Motor neuron (in vitro differentiated cells): ENCODE measurements around the gene TMEM107. TPM values are rescaled to one million over a fixed set of nuclear protein-coding genes. Genes with fewer than 3 reads are reported as not detected.
"Not testable (repeated sequence)": the region's sequence is repeated elsewhere in the genome, so short reads cannot be mapped to it uniquely, and the experiment has no call there.

Experiments
- ATAC-seq, 8 experiments: fragments of 200-7000 bp; cut with Tn5 transposase; replicated peaks in 6 of 8; 2 replicates each; pipeline ENCODE4 v1.8.0; 2021; ENCODE audit warnings: mild to moderate bottlenecking in 8 of 8, moderate library complexity in 8 of 8
- H3K27ac ChIP-seq, 2 donors: fragments of 250-450 bp; sonication (Bioruptor Pico); 2 replicates each; pipeline ENCODE4 v1.9.0; 2021; ENCODE audit warnings: antibody characterized with exemption in 2 of 2, mild to moderate bottlenecking in 2 of 2, moderate library complexity in 1 of 2
- H3K4me1 ChIP-seq, 2 donors: fragments of 250-450 bp; sonication (Bioruptor Pico); replicated peaks in 1 of 2; 2 replicates each; pipeline ENCODE4 v1.6.1; 2021; ENCODE audit warnings: antibody characterized with exemption in 2 of 2, mild to moderate bottlenecking in 2 of 2, moderate library complexity in 1 of 2
- H3K4me3 ChIP-seq, 5 donors: fragments of 250-450 bp; sonication (Bioruptor Pico); 2 replicates each; pipeline ENCODE4 v1.9.0; 2021; ENCODE audit warnings: antibody characterized with exemption in 5 of 5, mild to moderate bottlenecking in 5 of 5, moderate library complexity in 4 of 5
- WGBS, 10 experiments: fragments of 450-650 bp; shearing (Covaris generic); methylation state at CpG; one replicate each; pipeline ENCODE4 v1.0.0; 2022; 5-methylcytosine and 5-hydroxymethylcytosine counted together
- in situ Hi-C, 9 experiments: fragments of 400-800 bp; cut with MboI; loops; one replicate each; pipeline ENCODE4 v1.15.0; 2021; ENCODE audit warnings: low sequenced_read_pairs in 9 of 9, low pct_unique_long_range_greater_than_20kb in 2 of 9; ENCODE audit not compliant: unreplicated experiment in 9 of 9
- total RNA-seq, 8 experiments: library from RNA; unstranded; fragments of 300-600 nt; gene quantifications; 2 replicates each; pipeline versions ENCODE4 v1.2.3 to v1.2.4, GENCODE V29; 2022

The TMEM107 gene
- total RNA-seq, 8 experiments from 2014 or later, result 5.8 to 54.2 (median 30.1) TPM

- H3K4me1 ChIP-seq, result peaks cover 4 to 6% of the 10 kb centered on the region in 2 donors
- H3K4me3 ChIP-seq, result peak overlapping the region; percentile 78 to 97 (median 85)
- in situ Hi-C loops, result no loop called here
- no peak for ATAC-seq
- 0 to 3% (median 0%) methylated on average over 1 to 13 of the region's 23 CpGs; no CpG with 5 or more reads in 5 of the 10 experiments for WGBS, 10 experiments
- peak overlapping the region; percentile 77 to 88 for H3K27ac ChIP-seq
These were observed 10.2 kb upstream of the TMEM107 start for GRCh38 chr17:8186446-8186786.

- peak overlapping the region; percentile 77 to 88 for H3K27ac ChIP-seq
These were observed 9.6 kb upstream of the TMEM107 start for GRCh38 chr17:8185582-8186445.

GRCh38 chr17:8176998-8177731, 985 bp upstream of the TMEM107 start:
- Histone ChIP-seq H3K27ac (peak overlapping the region; percentile 81 to 86), H3K4me1 (peaks cover 21 to 27% of the 10 kb centered on the region in 2 donors), H3K4me3 (peak overlapping the region; percentile 35 to 52 (median 41))
- 14 to 100% (median 86%) methylated on average over 2 to 13 of the region's 19 CpGs; no CpG with 5 or more reads in 1 of the 10 experiments for WGBS, 10 experiments
- in situ Hi-C loops, result no loop called here
- ATAC-seq, result no peak

More at GRCh38 chr17:8185582-8186445, 9.6 kb upstream of the TMEM107 start:
- peak; percentile 2 to 47 (median 34) for ATAC-seq
- WGBS, 10 experiments, result 0 to 14% (median 3%) methylated on average over 4 to 21 of the region's 44 CpGs; no CpG with 5 or more reads in 1 of the 10 experiments
- Histone ChIP-seq H3K4me1 (peaks cover 4 to 6% of the 10 kb centered on the region in 2 donors), H3K4me3 (peak overlapping the region; percentile 78 to 97 (median 85))
- in situ Hi-C loops, result no loop called here

DNA sequence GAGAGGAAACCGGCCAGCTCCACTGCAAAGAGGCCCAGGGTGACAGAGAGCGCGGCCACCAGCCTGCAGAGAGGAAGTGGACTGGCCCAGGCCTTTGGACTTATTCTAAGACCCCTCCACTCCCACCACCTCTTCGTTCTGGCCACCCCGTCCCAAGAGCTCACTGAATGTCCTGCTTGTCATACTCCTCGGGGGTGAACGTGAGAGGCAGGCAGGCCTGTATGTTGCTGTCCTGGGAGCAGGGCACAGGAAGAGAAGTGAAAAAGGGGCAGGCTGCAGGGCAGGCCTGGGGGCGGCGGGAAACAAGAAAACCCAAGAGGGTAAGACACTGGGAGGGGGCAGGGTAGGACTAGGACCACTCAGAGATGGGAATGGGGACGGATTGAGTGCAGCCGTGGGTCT, 384 bp downstream of the TMEM107 start:
- Histone ChIP-seq H3K27ac (peak overlapping the region; percentile 81 to 86), H3K4me3 (peak overlapping the region; percentile 35 to 52 (median 41)), H3K4me1 (peaks cover 21 to 27% of the 10 kb centered on the region in 2 donors)
- in situ Hi-C loops, result no loop called here
- peak in 4 of 8 experiments; percentile 2 to 24 (median 11) for ATAC-seq
- WGBS, 10 experiments, result 0 to 40% (median 20%) methylated on average over 1 to 2 of the region's 11 CpGs; no CpG with 5 or more reads in 7 of the 10 experiments

- peak overlapping the region; percentile 46 to 65 (median 48) for H3K4me3 ChIP-seq
- H3K27ac ChIP-seq, result peak overlapping the region; percentile 99 to 100
- in situ Hi-C loops, result no loop called here
- H3K4me1 ChIP-seq, result peaks cover 21 to 27% of the 10 kb centered on the region in 2 donors
- ATAC-seq, result peak in 7 of 8 experiments; percentile 1 to 17 (median 4)
- WGBS, 10 experiments, result 0 to 10% (median 3%) methylated on average over 2 to 14 of the region's 14 CpGs
These were observed 2.3 kb downstream of the TMEM107 start for GRCh38 chr17:8173871-8174322.

DNA sequence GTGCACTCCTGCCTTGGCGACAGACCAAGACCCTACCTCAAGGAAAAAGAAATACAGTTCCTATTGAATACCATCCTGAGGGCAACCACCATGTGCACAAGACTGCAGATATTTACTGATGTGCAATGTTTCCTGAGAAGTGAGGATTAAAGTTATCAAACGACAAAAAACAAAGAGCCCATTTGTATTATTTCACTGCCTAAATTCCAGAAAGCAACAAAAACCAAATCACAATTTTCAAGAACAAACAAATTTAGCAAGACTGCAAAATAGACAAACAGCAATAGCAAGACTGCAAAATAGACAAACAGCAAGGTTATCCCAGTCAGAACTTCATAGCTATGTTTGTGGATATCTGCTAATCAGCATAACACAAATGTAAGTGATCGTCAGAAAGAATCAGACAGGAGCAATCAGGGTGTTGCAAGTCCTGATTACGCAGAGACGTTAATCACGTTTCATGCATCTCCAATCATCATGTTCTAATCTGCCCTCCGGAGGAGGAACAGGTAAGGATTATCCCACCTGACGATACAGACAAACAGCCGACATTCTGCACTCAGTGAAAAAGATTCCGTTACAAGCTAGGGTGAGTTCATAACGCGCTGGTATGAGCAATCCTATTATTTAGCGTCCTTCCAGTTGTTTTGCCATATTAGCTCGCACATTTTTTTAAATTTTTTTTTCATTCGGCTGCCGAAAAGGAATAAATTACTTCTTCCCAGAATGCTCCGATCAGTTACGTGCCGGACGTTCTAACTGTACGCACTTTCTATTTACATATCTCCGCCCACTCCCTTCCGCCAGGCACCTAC, 2.9 kb downstream of the TMEM107 start:
- H3K4me1 ChIP-seq, result peaks cover 21 to 27% of the 10 kb centered on the region in 2 donors
- peak overlapping the region; percentile 99 to 100 for H3K27ac ChIP-seq
- in situ Hi-C loops, result no loop called here
- peak overlapping the region; percentile 46 to 65 (median 48) for H3K4me3 ChIP-seq
- ATAC-seq, result peak; percentile 69 to 81 (median 76)
- 0 to 8% (median 1%) methylated on average over 10 to 23 of the region's 23 CpGs for WGBS, 10 experiments

GRCh38 chr17:8170186-8170585, 6.0 kb downstream of the TMEM107 start:
- 80 to 94% (median 92%) methylated on average over 2 to 13 of the region's 19 CpGs; no CpG with 5 or more reads in 3 of the 10 experiments for WGBS, 10 experiments
- H3K27ac ChIP-seq, in situ Hi-C loops, ATAC-seq, H3K4me3 ChIP-seq: not testable (repeated sequence)
- H3K4me1 ChIP-seq, result peaks cover 9 to 12% of the 10 kb centered on the region in 2 donors

- peaks cover 18 to 20% of the 10 kb centered on the region in 2 donors for H3K4me1 ChIP-seq
- H3K4me3 ChIP-seq, result no peak overlapping the region
- in situ Hi-C loops, result no loop called here
- no peak for ATAC-seq
- H3K27ac ChIP-seq, result no peak overlapping the region
- WGBS, 10 experiments, result 33 to 88% (median 76%) methylated on average over 1 to 3 of the region's 3 CpGs; no CpG with 5 or more reads in 4 of the 10 experiments
These were observed 8.7 kb downstream of the TMEM107 start for GRCh38 chr17:8167526-8167925.

- no peak overlapping the region for H3K27ac ChIP-seq
- in situ Hi-C loops, result no loop called here
- peaks cover 18 to 20% of the 10 kb centered on the region in 2 donors for H3K4me1 ChIP-seq
- no peak overlapping the region for H3K4me3 ChIP-seq
- WGBS, 10 experiments, result 76 to 100% (median 77%) methylated on average over 2 to 5 of the region's 6 CpGs; no CpG with 5 or more reads in 5 of the 10 experiments
- no peak for ATAC-seq
These were observed 9.4 kb downstream of the TMEM107 start for GRCh38 chr17:8166731-8167130.

- peak overlapping the region; percentile 99 to 100 for H3K27ac ChIP-seq
- in situ Hi-C loops, result no loop called here
- no peak for ATAC-seq
- WGBS, 10 experiments, result 70 to 100% (median 83%) methylated on average over 1 to 6 of the region's 6 CpGs; no CpG with 5 or more reads in 5 of the 10 experiments
- peaks cover 18 to 25% of the 10 kb centered on the region in 2 donors for H3K4me1 ChIP-seq
- no peak overlapping the region for H3K4me3 ChIP-seq
These were observed 11.4 kb downstream of the TMEM107 start for GRCh38 chr17:8164815-8165131.

- H3K4me1 ChIP-seq, result peaks cover 18 to 26% of the 10 kb centered on the region in 2 donors
- in situ Hi-C loops, result no loop called here
- ATAC-seq, result peak; percentile 42 to 82 (median 78)
- peak overlapping the region in 2 of 5 donors; percentile 100 for H3K4me3 ChIP-seq
- peak overlapping the region; percentile 99 to 100 for H3K27ac ChIP-seq
- 10 to 67% (median 35%) methylated on average over 1 to 5 of the region's 13 CpGs; no CpG with 5 or more reads in 3 of the 10 experiments for WGBS, 10 experiments
These were observed 12.0 kb downstream of the TMEM107 start for GRCh38 chr17:8163978-8164814.
